ENCODE data around the gene LAMC3. TPM values are rescaled to one million over a fixed set of nuclear protein-coding genes. Genes with fewer than 3 reads are reported as not detected.

LAMC3 gene
- polyA plus RNA-seq, 5 donors: 7.3 to 15.4 (median 12.2) TPM

GRCh38 chr9:131042666-131043065, 33.7 kb downstream of the LAMC3 start:
- DNase-seq: no peak

GRCh38 chr9:131043087-131043486, 34.1 kb downstream of the LAMC3 start:
- DNase-seq: no peak

- DNase-seq: no peak
Observed at GRCh38 chr9:131043646-131044045, 34.7 kb downstream of the LAMC3 start.

GRCh38 chr9:131045300-131046092, 36.5 kb downstream of the LAMC3 start:
- DNase-seq: no peak

- no peak for DNase-seq
Observed at GRCh38 chr9:131046093-131046380, 37.1 kb downstream of the LAMC3 start.

GRCh38 chr9:131046581-131047202, 37.7 kb downstream of the LAMC3 start:
- DNase-seq: peak; percentile 56 to 65

GRCh38 chr9:131048332-131048731, 39.4 kb downstream of the LAMC3 start:
- DNase-seq: no peak

GRCh38 chr9:131048820-131049219, 39.8 kb downstream of the LAMC3 start:
- no peak for DNase-seq

- DNase-seq: no peak
Observed at GRCh38 chr9:131049829-131050715, 41.1 kb downstream of the LAMC3 start.

- no peak for DNase-seq
Observed at GRCh38 chr9:131050831-131051230, 41.9 kb downstream of the LAMC3 start.

- no peak for DNase-seq
Observed at GRCh38 chr9:131051592-131052517, 42.9 kb downstream of the LAMC3 start.

- no peak for DNase-seq
Observed at GRCh38 chr9:131053896-131054295, 44.9 kb downstream of the LAMC3 start.

GRCh38 chr9:131056781-131057506, 48.0 kb downstream of the LAMC3 start:
- no peak for DNase-seq

- DNase-seq: no peak
Observed at GRCh38 chr9:131060900-131061630, 52.1 kb downstream of the LAMC3 start.

GRCh38 chr9:131062969-131063368, 54.0 kb downstream of the LAMC3 start:
- no peak for DNase-seq

- DNase-seq: no peak
Observed at GRCh38 chr9:131065599-131065998, 56.6 kb downstream of the LAMC3 start.

- no peak for DNase-seq
Observed at GRCh38 chr9:131067625-131068024, 58.7 kb downstream of the LAMC3 start.

GRCh38 chr9:131068076-131068816, 59.3 kb downstream of the LAMC3 start:
- DNase-seq: no peak

GRCh38 chr9:131069699-131070098, 60.7 kb downstream of the LAMC3 start:
- no peak for DNase-seq
